Upper lobe of right lung (tissue), 1 donor: ENCODE data around the gene TAF12. TPM values are rescaled to one million over a fixed set of nuclear protein-coding genes. Genes with fewer than 3 reads are reported as not detected.

Experiments used
- ATAC-seq: fragments of 200-7000 bp; cut with Tn5 transposase; one replicate; pipeline ENCODE4 v1.9.1; 2020; ENCODE audit warnings: mild to moderate bottlenecking, moderate library complexity
- DNase-seq: peaks from one replicate; pipeline ENCODE4 v3.0.0-alpha.2; 2020
- H3K27ac ChIP-seq: fragments of 200-600 bp; one replicate; pipeline ENCODE4 v1.8.0; 2022
- H3K27me3 ChIP-seq: fragments of 200-600 bp; one replicate; pipeline ENCODE4 v1.8.0; 2022; ENCODE audit warnings: mild to moderate bottlenecking
- H3K36me3 ChIP-seq: fragments of 200-600 bp; one replicate; pipeline ENCODE4 v1.8.0; 2022
- H3K4me1 ChIP-seq: fragments of 200-600 bp; one replicate; pipeline ENCODE4 v1.8.0; 2022
- H3K4me3 ChIP-seq: fragments of 200-600 bp; one replicate; pipeline ENCODE4 v1.8.0; 2022; ENCODE audit warnings: mild to moderate bottlenecking
- H3K9me3 ChIP-seq: fragments of 200-600 bp; one replicate; pipeline ENCODE4 v1.8.0; 2022
- intact Hi-C: fragments of 100-400 bp; cut with DNase I; formaldehyde crosslinking; loops from one replicate; pipeline ENCODE4 v1.11.0; 2022
- total RNA-seq: library from RNA; stranded (reverse); fragmentation: NEBNext Ultra II Directional; extraction: Animal tissue kit (Norgen Biotek cat#: 25700); gene quantifications from one replicate; pipeline ENCODE4 v1.2.1, GENCODE V29; 2021
- TF ChIP-seq, protein P1 (sequence below): fragments of 200-600 bp; IDR thresholded peaks from one replicate; pipeline ENCODE4 v1.8.0; 2022; ENCODE audit warnings: antibody characterized with exemption
- donor health status: DM: no; HTN: yes; CAD: no; lungs with severe emphysema.

The TAF12 gene
- total RNA-seq, 1 donor from 2014 or later, result 21.0 TPM

DNA sequence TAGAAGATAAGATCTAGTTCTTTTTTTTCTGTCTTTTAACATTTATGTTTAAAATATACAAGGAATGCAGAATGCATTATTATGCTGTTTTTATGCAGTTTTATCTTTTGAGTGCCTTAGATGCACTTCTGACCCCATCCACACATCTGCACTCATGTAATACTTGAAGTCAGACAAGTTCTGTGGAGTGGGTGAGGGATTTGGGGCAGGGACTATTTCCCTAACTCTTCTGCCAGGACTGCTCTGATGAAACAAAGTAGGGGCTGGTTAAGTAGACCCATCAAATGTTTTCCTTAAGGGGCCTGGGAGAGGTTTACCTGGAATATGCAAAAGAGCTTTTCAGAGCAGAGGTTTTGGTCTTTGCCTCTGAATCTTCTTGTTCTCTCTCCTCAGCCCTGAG is 78.6 kb downstream of the TAF12 start:
- H3K9me3 ChIP-seq, result no peaks in the 10 kb centered on the region
- ATAC-seq (peak; percentile 42), DNase-seq (no peak)
- intact Hi-C loops, result no loop called here
- TF ChIP-seq, protein P1, sequence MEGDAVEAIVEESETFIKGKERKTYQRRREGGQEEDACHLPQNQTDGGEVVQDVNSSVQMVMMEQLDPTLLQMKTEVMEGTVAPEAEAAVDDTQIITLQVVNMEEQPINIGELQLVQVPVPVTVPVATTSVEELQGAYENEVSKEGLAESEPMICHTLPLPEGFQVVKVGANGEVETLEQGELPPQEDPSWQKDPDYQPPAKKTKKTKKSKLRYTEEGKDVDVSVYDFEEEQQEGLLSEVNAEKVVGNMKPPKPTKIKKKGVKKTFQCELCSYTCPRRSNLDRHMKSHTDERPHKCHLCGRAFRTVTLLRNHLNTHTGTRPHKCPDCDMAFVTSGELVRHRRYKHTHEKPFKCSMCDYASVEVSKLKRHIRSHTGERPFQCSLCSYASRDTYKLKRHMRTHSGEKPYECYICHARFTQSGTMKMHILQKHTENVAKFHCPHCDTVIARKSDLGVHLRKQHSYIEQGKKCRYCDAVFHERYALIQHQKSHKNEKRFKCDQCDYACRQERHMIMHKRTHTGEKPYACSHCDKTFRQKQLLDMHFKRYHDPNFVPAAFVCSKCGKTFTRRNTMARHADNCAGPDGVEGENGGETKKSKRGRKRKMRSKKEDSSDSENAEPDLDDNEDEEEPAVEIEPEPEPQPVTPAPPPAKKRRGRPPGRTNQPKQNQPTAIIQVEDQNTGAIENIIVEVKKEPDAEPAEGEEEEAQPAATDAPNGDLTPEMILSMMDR, result no peak
- H3K27me3 ChIP-seq, result no peaks in the 10 kb centered on the region
- H3K4me1 ChIP-seq, result no peaks in the 10 kb centered on the region
- no peak overlapping the region for H3K27ac ChIP-seq
- peaks cover 99% of the 10 kb centered on the region for H3K36me3 ChIP-seq
- no peak overlapping the region for H3K4me3 ChIP-seq

DNA sequence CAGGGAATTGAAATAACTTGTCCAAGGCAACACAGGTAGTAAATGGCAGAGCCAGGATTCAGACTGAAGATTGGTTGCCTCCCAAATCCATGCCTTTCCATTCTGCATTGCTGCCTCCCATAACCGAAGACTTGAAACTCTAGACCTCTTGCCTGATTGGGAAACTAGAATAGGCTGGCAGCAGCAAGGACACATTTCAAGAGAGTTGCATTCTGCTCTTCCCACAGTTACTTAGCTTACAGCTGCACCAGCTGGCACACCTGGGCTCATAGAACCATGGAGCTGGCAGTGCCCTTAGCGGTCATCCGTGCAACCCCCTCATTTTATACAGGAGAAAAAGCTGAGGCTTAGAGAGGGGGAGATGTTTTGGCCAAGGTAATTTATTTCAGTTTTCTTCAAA is 82.0 kb downstream of the TAF12 start:
- H3K27ac ChIP-seq, result no peak overlapping the region
- DNase-seq (no peak), ATAC-seq (no peak)
- peaks cover 93% of the 10 kb centered on the region for H3K36me3 ChIP-seq
- H3K4me3 ChIP-seq, result no peak overlapping the region
- intact Hi-C loops, result no loop called here
- H3K4me1 ChIP-seq, result no peaks in the 10 kb centered on the region
- H3K9me3 ChIP-seq, result no peaks in the 10 kb centered on the region
- H3K27me3 ChIP-seq, result no peaks in the 10 kb centered on the region
- TF ChIP-seq, protein P1, result no peak

Other genes with a start within 250 kb of the TAF12 start
- gene RCC1, start 137.0 kb downstream of the TAF12 start, total RNA-seq, result 27.9 TPM
- gene TRNAU1AP, start 90.0 kb downstream of the TAF12 start, total RNA-seq, result 24.5 TPM
- 5.5 TPM for gene RAB42, start 50.8 kb downstream of the TAF12 start, total RNA-seq
- not detected for gene RNU11, start 5.5 kb upstream of the TAF12 start, total RNA-seq
- 12.9 TPM for gene GMEB1, start 25.7 kb upstream of the TAF12 start, total RNA-seq
- 65.8 TPM for gene YTHDF2, start 93.9 kb upstream of the TAF12 start, total RNA-seq
- gene OPRD1, start 169.1 kb upstream of the TAF12 start, total RNA-seq, result not detected